ENCODE results near the gene SBDS.
"Not testable (repeated sequence)": the region's sequence is repeated elsewhere in the genome, so short reads cannot be mapped to it uniquely, and the experiment has no call there.

The SBDS gene

GRCh38 chr7:66994691-66995049, 716 bp downstream of the SBDS start:
- DNase-seq = peak in 2 of 4 experiments; percentile 27 to 36

- not testable (repeated sequence) for DNase-seq
These were observed 1.3 kb downstream of the SBDS start for GRCh38 chr7:66994051-66994450.

GRCh38 chr7:66989552-66989951, 5.8 kb downstream of the SBDS start:
- not testable (repeated sequence) for DNase-seq

GRCh38 chr7:66980336-66980735, 15.1 kb downstream of the SBDS start:
- DNase-seq = not testable (repeated sequence)

- DNase-seq = not testable (repeated sequence)
These were observed 16.4 kb downstream of the SBDS start for GRCh38 chr7:66979013-66979412.

- not testable (repeated sequence) for DNase-seq
These were observed 17.1 kb downstream of the SBDS start for GRCh38 chr7:66978312-66978711.

GRCh38 chr7:66974986-66975590, 20.3 kb downstream of the SBDS start:
- no peak for DNase-seq

GRCh38 chr7:66970310-66970709, 25.1 kb downstream of the SBDS start:
- DNase-seq = no peak

- DNase-seq = not testable (repeated sequence)
These were observed 26.4 kb downstream of the SBDS start for GRCh38 chr7:66969001-66969400.

- DNase-seq = no peak
These were observed 28.4 kb downstream of the SBDS start for GRCh38 chr7:66967029-66967428.

GRCh38 chr7:66964411-66964810, 31.0 kb downstream of the SBDS start:
- no peak for DNase-seq

- no peak for DNase-seq
These were observed 34.3 kb downstream of the SBDS start for GRCh38 chr7:66961096-66961495.

- DNase-seq = no peak
These were observed 35.2 kb downstream of the SBDS start for GRCh38 chr7:66960192-66960591.

GRCh38 chr7:66958538-66959350, 36.6 kb downstream of the SBDS start:
- DNase-seq = no peak

GRCh38 chr7:66957595-66958290, 37.6 kb downstream of the SBDS start:
- DNase-seq = no peak

- DNase-seq = no peak
These were observed 42.4 kb downstream of the SBDS start for GRCh38 chr7:66953044-66953427.

- DNase-seq = no peak
These were observed 42.9 kb downstream of the SBDS start for GRCh38 chr7:66952343-66953043.

GRCh38 chr7:66950763-66951162, 44.6 kb downstream of the SBDS start:
- DNase-seq = no peak

GRCh38 chr7:66950311-66950710, 45.1 kb downstream of the SBDS start:
- DNase-seq = no peak

GRCh38 chr7:66948480-66949109, 46.8 kb downstream of the SBDS start:
- DNase-seq = no peak

GRCh38 chr7:66946545-66946944, 48.8 kb downstream of the SBDS start:
- no peak for DNase-seq

- no peak for DNase-seq
These were observed 56.1 kb downstream of the SBDS start for GRCh38 chr7:66939325-66939724.

GRCh38 chr7:66937940-66938339, 57.4 kb downstream of the SBDS start:
- no peak for DNase-seq
